ENCODE data around the gene IGIP.

- TF ChIP-seq, protein P1, sequence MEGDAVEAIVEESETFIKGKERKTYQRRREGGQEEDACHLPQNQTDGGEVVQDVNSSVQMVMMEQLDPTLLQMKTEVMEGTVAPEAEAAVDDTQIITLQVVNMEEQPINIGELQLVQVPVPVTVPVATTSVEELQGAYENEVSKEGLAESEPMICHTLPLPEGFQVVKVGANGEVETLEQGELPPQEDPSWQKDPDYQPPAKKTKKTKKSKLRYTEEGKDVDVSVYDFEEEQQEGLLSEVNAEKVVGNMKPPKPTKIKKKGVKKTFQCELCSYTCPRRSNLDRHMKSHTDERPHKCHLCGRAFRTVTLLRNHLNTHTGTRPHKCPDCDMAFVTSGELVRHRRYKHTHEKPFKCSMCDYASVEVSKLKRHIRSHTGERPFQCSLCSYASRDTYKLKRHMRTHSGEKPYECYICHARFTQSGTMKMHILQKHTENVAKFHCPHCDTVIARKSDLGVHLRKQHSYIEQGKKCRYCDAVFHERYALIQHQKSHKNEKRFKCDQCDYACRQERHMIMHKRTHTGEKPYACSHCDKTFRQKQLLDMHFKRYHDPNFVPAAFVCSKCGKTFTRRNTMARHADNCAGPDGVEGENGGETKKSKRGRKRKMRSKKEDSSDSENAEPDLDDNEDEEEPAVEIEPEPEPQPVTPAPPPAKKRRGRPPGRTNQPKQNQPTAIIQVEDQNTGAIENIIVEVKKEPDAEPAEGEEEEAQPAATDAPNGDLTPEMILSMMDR (IDR thresholded peaks at IDR 0.05), result no peak
- TF ChIP-seq POLR2A (IDR thresholded peaks at IDR 0.05), result no peak
Observed at GRCh38 chr5:140125637-140126036, at the start of gene IGIP.

Measured in testis (tissue), 2 donors.